HEK293 (cell line): ENCODE measurements around the gene MYOM1.

ENCODE experiments used
- CTCF ChIA-PET: fragments of 350-600 bp; formaldehyde crosslinking; extraction: SDS; loops from one replicate; lab custom pipeline; 2021; ENCODE audit warnings: antibody characterized with exemption; lab: Yijun Ruan, JAX
- POLR2A ChIA-PET: fragments of 300-600 bp; formaldehyde crosslinking; extraction: SDS; loops from one replicate; lab custom pipeline; 2020; ENCODE audit warnings: antibody characterized with exemption, inconsistent platforms; lab: Yijun Ruan, JAX
- H3K27ac ChIP-seq: fragments of 200-500 bp; sonication (Bioruptor generic); 2 replicates; pipeline ENCODE4 v1.5.1; 2014; ENCODE audit warnings: low read depth, low read length, control low read depth, inconsistent platforms; ENCODE audit errors: extremely low read depth
- H3K36me3 ChIP-seq, 2 experiments: fragments of 200-500 bp in 1 of 2; sonication (Bioruptor generic) in 1 of 2; 1 replicate in 1 of 2; 2 replicates in 1 of 2; pipeline ENCODE4 v1.5.1; 2014 to 2017; ENCODE audit warnings: inconsistent platforms in 2 of 2, low read length in 2 of 2; ENCODE audit not compliant: control insufficient read depth in 2 of 2, insufficient read depth in 1 of 2
- H3K4me1 ChIP-seq: fragments of 200-500 bp; sonication (Bioruptor generic); 2 replicates; pipeline ENCODE4 v1.5.1; 2014; ENCODE audit warnings: mild to moderate bottlenecking, low read length, inconsistent platforms; ENCODE audit not compliant: control insufficient read depth, insufficient read depth
- H3K4me3 ChIP-seq: 2 replicates; pipeline ENCODE4 v1.5.1; 2011; ENCODE audit warnings: low read depth, mild to moderate bottlenecking, control low read depth, low read length, moderate library complexity
- H3K9me3 ChIP-seq: fragments of 200-500 bp; sonication (Bioruptor generic); 2 replicates; pipeline ENCODE4 v1.5.1; 2014; ENCODE audit warnings: low read depth, low read length, inconsistent platforms; ENCODE audit not compliant: control insufficient read depth, insufficient read depth
- BCL11B ChIP-seq: fragments of 450-650 bp; formaldehyde crosslinking; IDR thresholded peaks from 2 replicates; pipeline ENCODE4 v1.5.1; 2016; ENCODE audit warnings: low read depth, missing biosample characterization, missing genetic modification characterization
- FEZF1 ChIP-seq: fragments of 450-650 bp; formaldehyde crosslinking; IDR thresholded peaks from 2 replicates; pipeline ENCODE4 v1.5.1; 2016; ENCODE audit warnings: missing biosample characterization, missing genetic modification characterization
- REPIN1 ChIP-seq: fragments of 450-650 bp; formaldehyde crosslinking; IDR thresholded peaks from 2 replicates; pipeline ENCODE4 v1.5.1; 2017; ENCODE audit warnings: missing biosample characterization, missing genetic modification characterization, low read depth
- SCRT1 ChIP-seq: fragments of 450-650 bp; formaldehyde crosslinking; IDR thresholded peaks from 2 replicates; pipeline ENCODE4 v1.5.1; 2016; ENCODE audit warnings: missing biosample characterization, missing genetic modification characterization, borderline replicate concordance
- TCF7L2 ChIP-seq: IDR thresholded peaks from 2 replicates; pipeline ENCODE4 v1.6.1; 2011; ENCODE audit warnings: low read depth, mild to moderate bottlenecking, inconsistent platforms, low read length, moderate library complexity, borderline replicate concordance
- ZNF114 ChIP-seq: fragments of 450-650 bp; formaldehyde crosslinking; IDR thresholded peaks from 2 replicates; pipeline ENCODE4 v1.5.0; 2017; ENCODE audit warnings: missing biosample characterization, missing genetic modification characterization
- ZNF132 ChIP-seq: fragments of 450-650 bp; formaldehyde crosslinking; IDR thresholded peaks from 2 replicates; pipeline ENCODE4 v1.5.1; 2017; ENCODE audit warnings: missing biosample characterization, missing genetic modification characterization, borderline replicate concordance
- ZNF16 ChIP-seq: fragments of 450-650 bp; formaldehyde crosslinking; IDR thresholded peaks from 2 replicates; pipeline ENCODE4 v1.5.1; 2016; ENCODE audit warnings: low read depth, missing biosample characterization, missing genetic modification characterization
- ZNF184 ChIP-seq: fragments of 450-650 bp; IDR thresholded peaks from 2 replicates; pipeline ENCODE4 v1.5.1; 2018; ENCODE audit warnings: missing biosample characterization, mild to moderate bottlenecking, missing genetic modification characterization
- ZNF211 ChIP-seq: fragments of 450-650 bp; formaldehyde crosslinking; IDR thresholded peaks from 2 replicates; pipeline ENCODE4 v1.5.1; 2016; ENCODE audit warnings: low read depth, missing biosample characterization, missing genetic modification characterization
- ZNF341 ChIP-seq: fragments of 450-650 bp; formaldehyde crosslinking; IDR thresholded peaks from 2 replicates; pipeline ENCODE4; 2016; ENCODE audit warnings: low read depth, missing biosample characterization, missing genetic modification characterization
- ZNF394 ChIP-seq: fragments of 450-650 bp; formaldehyde crosslinking; IDR thresholded peaks from 2 replicates; pipeline ENCODE4 v1.5.1; 2016; ENCODE audit warnings: missing biosample characterization, missing genetic modification characterization, mild to moderate bottlenecking, moderate library complexity, borderline replicate concordance
- ZNF433 ChIP-seq: fragments of 450-650 bp; formaldehyde crosslinking; IDR thresholded peaks from 2 replicates; pipeline ENCODE4 v1.5.1; 2016; ENCODE audit warnings: missing biosample characterization, missing genetic modification characterization, low read depth
- ZNF510 ChIP-seq: fragments of 450-650 bp; formaldehyde crosslinking; IDR thresholded peaks from 2 replicates; pipeline ENCODE4 v1.5.1; 2018; ENCODE audit warnings: mild to moderate bottlenecking, missing genetic modification characterization, missing biosample characterization; ENCODE audit not compliant: insufficient replicate concordance
- ZNF544 ChIP-seq: fragments of 450-650 bp; formaldehyde crosslinking; IDR thresholded peaks from 2 replicates; pipeline ENCODE4 v1.5.0; 2017; ENCODE audit warnings: missing biosample characterization, missing genetic modification characterization
- ZNF555 ChIP-seq: fragments of 450-650 bp; formaldehyde crosslinking; conservative IDR thresholded peaks from 2 replicates; pipeline ENCODE4 v1.5.1; 2017; ENCODE audit warnings: missing biosample characterization, mild to moderate bottlenecking, missing genetic modification characterization, inconsistent platforms
- ZNF560 ChIP-seq: fragments of 450-650 bp; formaldehyde crosslinking; IDR thresholded peaks from 2 replicates; pipeline ENCODE4 v1.5.1; 2017; ENCODE audit warnings: missing biosample characterization, missing genetic modification characterization, borderline replicate concordance
- ZNF585B ChIP-seq: fragments of 450-650 bp; formaldehyde crosslinking; IDR thresholded peaks from 2 replicates; pipeline ENCODE4 v1.5.1; 2016; ENCODE audit warnings: missing biosample characterization, missing genetic modification characterization
- ZNF658 ChIP-seq: fragments of 450-650 bp; formaldehyde crosslinking; IDR thresholded peaks from 2 replicates; pipeline ENCODE4; 2016; ENCODE audit warnings: missing biosample characterization, missing genetic modification characterization
- ZNF670 ChIP-seq: fragments of 450-650 bp; formaldehyde crosslinking; IDR thresholded peaks from 2 replicates; pipeline ENCODE4 v1.5.1; 2016; ENCODE audit warnings: missing biosample characterization, missing genetic modification characterization, low read depth
- ZNF707 ChIP-seq: fragments of 450-650 bp; formaldehyde crosslinking; IDR thresholded peaks from 2 replicates; pipeline ENCODE4 v1.5.1; 2016; ENCODE audit warnings: missing biosample characterization, missing genetic modification characterization
- ZSCAN23 ChIP-seq: fragments of 450-650 bp; formaldehyde crosslinking; IDR thresholded peaks from 2 replicates; pipeline ENCODE4 v1.5.1; 2016; ENCODE audit warnings: missing biosample characterization, missing genetic modification characterization
- TF ChIP-seq, protein P1 (sequence below): fragments of 450-650 bp; formaldehyde crosslinking; IDR thresholded peaks from 2 replicates; pipeline ENCODE4 v1.5.1; 2016; ENCODE audit warnings: missing biosample characterization, missing genetic modification characterization
- TF ChIP-seq, protein P2 (sequence below): IDR thresholded peaks from 2 replicates; pipeline ENCODE4 v1.6.1; 2011; ENCODE audit warnings: mild to moderate bottlenecking, low read depth, low read length, borderline replicate concordance
- TF ChIP-seq, protein P3 (sequence below): fragments of 450-650 bp; formaldehyde crosslinking; IDR thresholded peaks from 2 replicates; pipeline ENCODE4 v1.5.1; 2016; ENCODE audit warnings: missing biosample characterization, missing genetic modification characterization
- TF ChIP-seq, protein P4 (sequence below): fragments of 450-650 bp; formaldehyde crosslinking; IDR thresholded peaks from 2 replicates; pipeline ENCODE4 v1.5.1; 2017; ENCODE audit warnings: missing biosample characterization, mild to moderate bottlenecking, missing genetic modification characterization, moderate library complexity

The MYOM1 gene

DNA sequence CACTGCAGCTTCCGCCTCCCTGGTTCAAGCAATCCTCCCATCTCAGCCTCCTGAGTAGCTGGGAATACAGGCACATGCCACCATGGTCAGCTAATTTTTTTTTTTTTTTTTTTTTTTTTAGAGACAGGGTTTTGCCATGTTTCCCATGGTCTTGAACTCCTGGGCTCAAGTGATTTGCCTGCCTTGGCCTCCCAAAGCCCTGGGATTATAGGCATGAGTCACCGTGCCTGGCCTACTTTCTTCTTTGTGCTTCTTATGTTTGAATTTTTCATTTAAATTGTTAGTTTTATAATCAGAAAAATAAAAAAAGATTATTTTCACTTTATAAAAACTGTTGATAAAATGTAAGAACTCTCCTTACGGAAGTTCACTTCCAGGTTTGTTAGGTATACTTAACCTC, 105.3 kb downstream of the MYOM1 start:
- H3K36me3 ChIP-seq: no peaks in the 10 kb centered on the region
- H3K27ac ChIP-seq: no peak overlapping the region
- no peak overlapping the region for H3K4me3 ChIP-seq
- TF ChIP-seq ZNF707 (tag by site-specific recombination) (no peak), BCL11B (tag by site-specific recombination) (no peak), ZNF555 (tag by site-specific recombination) (no peak), ZNF560 (tag by site-specific recombination) (no peak), SCRT1 (tag by site-specific recombination) (no peak), ZNF132 (tag by site-specific recombination) (no peak), ZNF16 (tag by site-specific recombination) (no peak), ZNF544 (tag by site-specific recombination) (no peak), FEZF1 (tag by site-specific recombination) (no peak), ZNF433 (tag by site-specific recombination) (no peak), ZNF211 (tag by site-specific recombination) (no peak), ZNF394 (tag by site-specific recombination) (no peak)
- TF ChIP-seq, protein P1, sequence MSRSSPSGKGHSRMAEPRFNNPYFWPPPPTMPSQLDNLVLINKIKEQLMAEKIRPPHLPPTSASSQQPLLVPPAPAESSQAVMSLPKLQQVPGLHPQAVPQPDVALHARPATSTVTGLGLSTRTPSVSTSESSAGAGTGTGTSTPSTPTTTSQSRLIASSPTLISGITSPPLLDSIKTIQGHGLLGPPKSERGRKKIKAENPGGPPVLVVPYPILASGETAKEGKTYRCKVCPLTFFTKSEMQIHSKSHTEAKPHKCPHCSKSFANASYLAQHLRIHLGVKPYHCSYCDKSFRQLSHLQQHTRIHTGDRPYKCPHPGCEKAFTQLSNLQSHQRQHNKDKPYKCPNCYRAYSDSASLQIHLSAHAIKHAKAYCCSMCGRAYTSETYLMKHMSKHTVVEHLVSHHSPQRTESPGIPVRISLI (tag by site-specific recombination): no peak
- TF ChIP-seq, protein P2, sequence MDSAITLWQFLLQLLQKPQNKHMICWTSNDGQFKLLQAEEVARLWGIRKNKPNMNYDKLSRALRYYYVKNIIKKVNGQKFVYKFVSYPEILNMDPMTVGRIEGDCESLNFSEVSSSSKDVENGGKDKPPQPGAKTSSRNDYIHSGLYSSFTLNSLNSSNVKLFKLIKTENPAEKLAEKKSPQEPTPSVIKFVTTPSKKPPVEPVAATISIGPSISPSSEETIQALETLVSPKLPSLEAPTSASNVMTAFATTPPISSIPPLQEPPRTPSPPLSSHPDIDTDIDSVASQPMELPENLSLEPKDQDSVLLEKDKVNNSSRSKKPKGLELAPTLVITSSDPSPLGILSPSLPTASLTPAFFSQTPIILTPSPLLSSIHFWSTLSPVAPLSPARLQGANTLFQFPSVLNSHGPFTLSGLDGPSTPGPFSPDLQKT: no peak
- ChIA-PET CTCF (interaction anchor here (0.6 kb wide), 1 partner anchor 70 kb away, joined by 3 read pairs; no protein-coding TSS in a partner anchor), POLR2A (interaction anchor here (0.6 kb wide), 1 partner anchor 380 kb away, joined by 4 read pairs; no protein-coding TSS in a partner anchor)
- H3K4me1 ChIP-seq: peaks cover 3% of the 10 kb centered on the region; the same call in 1 of the 2 replicates
- H3K9me3 ChIP-seq: no peaks in the 10 kb centered on the region

DNA sequence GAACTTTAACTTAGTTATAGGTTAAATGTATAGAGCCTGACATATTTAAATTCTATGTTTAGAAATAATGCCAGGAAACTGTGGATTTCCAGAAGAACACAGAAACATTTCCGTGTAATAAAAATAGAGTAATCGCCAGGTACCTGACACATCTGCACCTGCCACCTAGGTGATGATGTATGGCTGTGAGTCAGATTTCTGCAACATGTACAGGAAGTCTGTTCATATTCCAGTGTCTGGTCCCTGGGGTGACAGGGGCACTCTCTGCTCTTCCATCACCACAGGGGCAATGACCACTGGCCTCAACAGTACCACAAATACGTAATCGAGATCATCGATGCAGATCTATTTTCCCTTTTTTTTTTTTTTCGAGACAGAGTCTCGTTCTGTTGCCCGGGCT, 105.7 kb downstream of the MYOM1 start:
- Histone ChIP-seq H3K27ac (no peak overlapping the region), H3K36me3 (no peaks in the 10 kb centered on the region), H3K4me1 (peaks cover 3% of the 10 kb centered on the region; the same call in 1 of the 2 replicates), H3K9me3 (no peaks in the 10 kb centered on the region), H3K4me3 (no peak overlapping the region)
- no peak for TF ChIP-seq ZNF670 (tag by site-specific recombination)
- TF ChIP-seq TCF7L2: no peak
- no peak for TF ChIP-seq ZSCAN23 (tag by site-specific recombination)
- no peak for TF ChIP-seq ZNF707 (tag by site-specific recombination)
- no peak for TF ChIP-seq ZNF510 (tag by site-specific recombination)
- TF ChIP-seq, protein P3, sequence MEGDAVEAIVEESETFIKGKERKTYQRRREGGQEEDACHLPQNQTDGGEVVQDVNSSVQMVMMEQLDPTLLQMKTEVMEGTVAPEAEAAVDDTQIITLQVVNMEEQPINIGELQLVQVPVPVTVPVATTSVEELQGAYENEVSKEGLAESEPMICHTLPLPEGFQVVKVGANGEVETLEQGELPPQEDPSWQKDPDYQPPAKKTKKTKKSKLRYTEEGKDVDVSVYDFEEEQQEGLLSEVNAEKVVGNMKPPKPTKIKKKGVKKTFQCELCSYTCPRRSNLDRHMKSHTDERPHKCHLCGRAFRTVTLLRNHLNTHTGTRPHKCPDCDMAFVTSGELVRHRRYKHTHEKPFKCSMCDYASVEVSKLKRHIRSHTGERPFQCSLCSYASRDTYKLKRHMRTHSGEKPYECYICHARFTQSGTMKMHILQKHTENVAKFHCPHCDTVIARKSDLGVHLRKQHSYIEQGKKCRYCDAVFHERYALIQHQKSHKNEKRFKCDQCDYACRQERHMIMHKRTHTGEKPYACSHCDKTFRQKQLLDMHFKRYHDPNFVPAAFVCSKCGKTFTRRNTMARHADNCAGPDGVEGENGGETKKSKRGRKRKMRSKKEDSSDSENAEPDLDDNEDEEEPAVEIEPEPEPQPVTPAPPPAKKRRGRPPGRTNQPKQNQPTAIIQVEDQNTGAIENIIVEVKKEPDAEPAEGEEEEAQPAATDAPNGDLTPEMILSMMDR (tag by site-specific recombination): no peak
- TF ChIP-seq ZNF184 (tag by site-specific recombination): no peak
- TF ChIP-seq, protein P4, sequence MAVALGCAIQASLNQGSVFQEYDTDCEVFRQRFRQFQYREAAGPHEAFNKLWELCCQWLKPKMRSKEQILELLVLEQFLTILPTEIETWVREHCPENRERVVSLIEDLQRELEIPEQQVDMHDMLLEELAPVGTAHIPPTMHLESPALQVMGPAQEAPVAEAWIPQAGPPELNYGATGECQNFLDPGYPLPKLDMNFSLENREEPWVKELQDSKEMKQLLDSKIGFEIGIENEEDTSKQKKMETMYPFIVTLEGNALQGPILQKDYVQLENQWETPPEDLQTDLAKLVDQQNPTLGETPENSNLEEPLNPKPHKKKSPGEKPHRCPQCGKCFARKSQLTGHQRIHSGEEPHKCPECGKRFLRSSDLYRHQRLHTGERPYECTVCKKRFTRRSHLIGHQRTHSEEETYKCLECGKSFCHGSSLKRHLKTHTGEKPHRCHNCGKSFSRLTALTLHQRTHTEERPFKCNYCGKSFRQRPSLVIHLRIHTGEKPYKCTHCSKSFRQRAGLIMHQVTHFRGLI (tag by site-specific recombination): no peak
- no peak for TF ChIP-seq ZNF132 (tag by site-specific recombination)
- TF ChIP-seq ZNF114: no peak
- TF ChIP-seq ZNF658 (tag by site-specific recombination): no peak
- TF ChIP-seq ZNF585B (tag by site-specific recombination): no peak
- no peak for TF ChIP-seq REPIN1 (tag by site-specific recombination)
- no peak for TF ChIP-seq ZNF341 (tag by site-specific recombination)
- POLR2A ChIA-PET: interaction anchor here (0.6 kb wide), 1 partner anchor 380 kb away, joined by 4 read pairs; no protein-coding TSS in a partner anchor
- CTCF ChIA-PET: interaction anchor here (0.6 to 1.6 kb wide), 5 partner anchors 16 to 171 kb away, joined by 3 to 7 read pairs (median 4); no protein-coding TSS in a partner anchor
